Cardiac fibroblast (primary cell): ENCODE data around the gene UBE2U.

Experiments
- DNase-seq, 2 donors: peaks; one replicate each; pipeline versions ENCODE4 v3.0.0 to v3.0.0-alpha.2; 2010; ENCODE audit warnings: low read depth in 2 of 2
- H3K4me3 ChIP-seq, 2 donors: replicated peaks in 1 of 2; 1 replicate in 1 of 2; 2 replicates in 1 of 2; pipeline ENCODE4 v1.5.1; 2011; ENCODE audit warnings: low read depth in 2 of 2, low read length in 2 of 2, mild to moderate bottlenecking in 2 of 2, moderate library complexity in 1 of 2
- CTCF ChIP-seq: IDR thresholded peaks from one replicate; pipeline ENCODE4 v1.5.1; 2011; ENCODE audit warnings: low read depth, mild to moderate bottlenecking, low read length, inconsistent platforms

UBE2U gene

DNA sequence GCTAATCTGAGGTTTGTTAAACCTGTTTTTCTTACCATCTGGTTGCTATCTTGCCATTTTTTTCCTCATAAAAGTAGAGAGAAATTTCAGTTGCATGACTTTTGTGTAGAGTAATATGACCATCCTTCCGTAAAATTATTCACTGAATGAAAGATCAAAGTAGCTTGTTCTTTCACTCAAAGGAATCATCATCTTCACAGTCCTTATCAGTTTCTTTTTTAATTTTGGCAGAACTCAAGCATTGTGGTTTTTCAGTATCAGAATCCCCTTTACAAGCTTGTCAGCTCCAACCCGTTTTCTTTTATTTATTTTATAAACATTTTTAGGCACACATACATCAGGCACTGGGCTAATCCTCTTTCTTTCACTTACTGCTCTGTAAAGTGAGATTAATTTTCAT is 91.7 kb downstream of the UBE2U start:
- DNase-seq: no peak
- no peak for TF ChIP-seq CTCF
- no peak overlapping the region for H3K4me3 ChIP-seq

GRCh38 chr1:64295561-64295960 is 92.1 kb downstream of the UBE2U start:
- DNase-seq: no peak

DNA sequence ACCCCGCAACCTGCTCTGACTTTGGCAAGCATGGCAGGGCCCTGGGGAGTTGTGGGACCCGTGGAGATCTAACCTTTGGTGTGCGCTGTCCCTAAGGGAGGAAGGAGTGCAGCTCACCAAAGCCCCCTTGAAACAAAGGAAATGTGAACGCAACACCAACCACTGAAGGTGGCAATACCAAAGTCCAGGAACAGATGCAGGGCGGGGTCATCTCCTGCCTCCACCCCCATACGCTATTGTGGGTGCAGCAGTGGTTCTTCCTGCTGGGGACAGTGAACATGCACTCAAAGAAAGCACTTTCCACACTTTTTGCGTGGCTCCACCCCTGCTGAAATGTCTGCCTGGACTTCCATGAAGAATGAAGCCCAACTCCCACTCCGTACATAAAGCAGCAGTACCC is 93.0 kb downstream of the UBE2U start:
- no peak for DNase-seq
- no peak for TF ChIP-seq CTCF
- no peak overlapping the region for H3K4me3 ChIP-seq

More at GRCh38 chr1:64295561-64295960, 92.1 kb downstream of the UBE2U start:
- TF ChIP-seq CTCF: no peak
- no peak overlapping the region for H3K4me3 ChIP-seq

- DNase-seq: no peak
- no peak for TF ChIP-seq CTCF
- H3K4me3 ChIP-seq: no peak overlapping the region
Measured at GRCh38 chr1:64302194-64302593, 98.8 kb downstream of the UBE2U start.

DNA sequence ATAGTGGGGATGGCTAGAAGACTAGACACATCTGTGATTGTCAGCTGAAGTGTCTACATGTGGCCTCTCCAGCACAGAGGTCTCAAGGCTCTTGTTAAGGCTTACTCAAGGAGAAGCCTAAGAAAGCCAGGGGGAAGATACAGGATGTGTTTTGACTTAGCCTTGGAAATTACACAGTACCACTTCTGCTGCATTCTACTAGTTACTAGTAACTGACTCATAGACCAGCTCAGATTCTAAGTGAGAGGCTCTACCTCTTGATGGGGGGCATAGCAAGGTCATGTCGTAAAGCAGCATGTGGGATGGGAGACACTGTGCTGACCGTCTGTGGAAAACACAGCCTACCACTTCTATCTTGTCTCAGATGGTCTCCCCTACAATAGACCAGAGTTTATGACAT is 99.5 kb downstream of the UBE2U start:
- TF ChIP-seq CTCF: no peak
- peak in 1 of 2 donors; percentile 20 for DNase-seq
- no peak overlapping the region for H3K4me3 ChIP-seq

- H3K4me3 ChIP-seq: no peak overlapping the region
- no peak for DNase-seq
- TF ChIP-seq CTCF: no peak
Measured at GRCh38 chr1:64304823-64305222, 101.4 kb downstream of the UBE2U start.

GRCh38 chr1:64308866-64309265 is 105.4 kb downstream of the UBE2U start:
- DNase-seq: no peak
- H3K4me3 ChIP-seq: no peak overlapping the region
- TF ChIP-seq CTCF: no peak
